IMR-90 (cell line): ENCODE measurements around the gene ABCA6. TPM values are rescaled to one million over a fixed set of nuclear protein-coding genes. Genes with fewer than 3 reads are reported as not detected.

Experiments used
- ATAC-seq: fragments of 200-7000 bp; cut with Tn5 transposase; 2 replicates; pipeline ENCODE4 v1.9.1; 2020; ENCODE audit warnings: low read depth, mild to moderate bottlenecking, moderate library complexity
- BruUV-seq: library from RNA; stranded (reverse); fragments of 400-500 nt; replicated peaks from 2 replicates; lab custom pipeline; 2021; lab: Mats Ljungman, UMichigan
- CTCF ChIA-PET: fragments of 300-600 bp; formaldehyde crosslinking; extraction: SDS; loops from one replicate; lab custom pipeline; 2021; ENCODE audit warnings: antibody characterized with exemption; lab: Yijun Ruan, JAX
- POLR2A ChIA-PET: fragments of 300-600 bp; sonication (Branson Sonifier 250); formaldehyde crosslinking; loops from one replicate; lab custom pipeline; 2022; ENCODE audit warnings: antibody characterized with exemption; ENCODE audit not compliant: unreplicated experiment; lab: Charles Lee
- DNase-seq: peaks from one replicate; pipeline ENCODE4 v3.0.0; 2013
- H2AFZ ChIP-seq: replicated peaks from 2 replicates; pipeline ENCODE3; 2013; ENCODE audit warnings: low read length, mild to moderate bottlenecking; ENCODE audit not compliant: poor library complexity
- H2AK5ac ChIP-seq: 2 replicates; pipeline ENCODE4 v1.6.1; 2013; ENCODE audit warnings: low read depth, low read length, inconsistent platforms
- H2AK9ac ChIP-seq: replicated peaks from 2 replicates; pipeline ENCODE3; 2013; ENCODE audit warnings: mild to moderate bottlenecking, low read depth, low read length, moderate library complexity; ENCODE audit not compliant: poor library complexity
- H2BK120ac ChIP-seq: 2 replicates; pipeline ENCODE4 v1.6.1; 2013; ENCODE audit warnings: low read depth, low read length, inconsistent platforms
- H2BK15ac ChIP-seq: 3 replicates; pipeline ENCODE4 v1.6.1; 2013; ENCODE audit warnings: low read depth, low read length, inconsistent platforms
- H2BK20ac ChIP-seq: 2 replicates; pipeline ENCODE4 v1.6.1; 2013; ENCODE audit warnings: low read depth, mild to moderate bottlenecking, inconsistent platforms, low read length, moderate library complexity
- H2BK5ac ChIP-seq: 2 replicates; pipeline ENCODE4 v1.6.1; 2013; ENCODE audit warnings: mild to moderate bottlenecking, low read depth, low read length, inconsistent platforms; ENCODE audit not compliant: poor library complexity, severe bottlenecking
- H3K14ac ChIP-seq: replicated peaks from 2 replicates; pipeline ENCODE4 v1.6.1; 2013; ENCODE audit warnings: low read depth, low read length, inconsistent platforms
- H3K18ac ChIP-seq: 2 replicates; pipeline ENCODE4 v1.6.1; 2013; ENCODE audit warnings: low read depth, low read length, control low read depth
- H3K23ac ChIP-seq: 2 replicates; pipeline ENCODE4 v1.6.1; 2013; ENCODE audit warnings: low read depth, low read length, inconsistent platforms
- H3K27ac ChIP-seq: 2 replicates; pipeline ENCODE4 v1.5.1; 2013; ENCODE audit warnings: mild to moderate bottlenecking, control low read depth, low read length; ENCODE audit not compliant: insufficient read depth
- H3K27me3 ChIP-seq: 2 replicates; pipeline ENCODE4 v1.6.1; 2013; ENCODE audit warnings: low read length; ENCODE audit not compliant: control insufficient read depth, insufficient read depth
- H3K36me3 ChIP-seq: 2 replicates; pipeline ENCODE4 v1.6.1; 2013; ENCODE audit warnings: low read length, mixed read lengths; ENCODE audit not compliant: control insufficient read depth, insufficient read depth
- H3K4ac ChIP-seq: 2 replicates; pipeline ENCODE4 v1.6.1; 2013; ENCODE audit warnings: low read depth, low read length, inconsistent platforms
- H3K4me1 ChIP-seq: 2 replicates; pipeline ENCODE4 v1.6.1; 2013; ENCODE audit warnings: low read length, mixed read lengths; ENCODE audit not compliant: control insufficient read depth, insufficient read depth
- H3K4me2 ChIP-seq: 2 replicates; pipeline ENCODE4 v1.6.1; 2013; ENCODE audit warnings: low read depth, mild to moderate bottlenecking, control low read depth, low read length, moderate library complexity
- H3K4me3 ChIP-seq: 2 replicates; pipeline ENCODE4 v1.5.1; 2013; ENCODE audit warnings: low read depth, mild to moderate bottlenecking, control low read depth, low read length, moderate library complexity; ENCODE audit not compliant: insufficient read depth
- H3K56ac ChIP-seq: 2 replicates; pipeline ENCODE4 v1.6.1; 2013; ENCODE audit warnings: low read length, inconsistent platforms; ENCODE audit not compliant: insufficient read depth; ENCODE audit errors: extremely low read depth
- H3K79me1 ChIP-seq, 2 experiments: 2 replicates each; pipeline ENCODE4 v1.6.1; 2013; ENCODE audit warnings: low read length in 2 of 2, inconsistent platforms in 1 of 2, low read depth in 1 of 2
- H3K9ac ChIP-seq: 2 replicates; pipeline ENCODE4 v1.6.1; 2013; ENCODE audit warnings: low read depth, low read length, control low read depth
- H3K9me1 ChIP-seq: 2 replicates; pipeline ENCODE4 v1.6.1; 2013; ENCODE audit warnings: low read length, inconsistent platforms; ENCODE audit not compliant: insufficient read depth
- H3K9me3 ChIP-seq: 2 replicates; pipeline ENCODE4 v1.6.1; 2013; ENCODE audit warnings: low read length; ENCODE audit not compliant: control insufficient read depth, insufficient read depth
- H4K20me1 ChIP-seq: 2 replicates; pipeline ENCODE4 v1.6.1; 2013; ENCODE audit warnings: low read length, inconsistent platforms; ENCODE audit not compliant: insufficient read depth
- H4K5ac ChIP-seq: 2 replicates; pipeline ENCODE4 v1.6.1; 2013; ENCODE audit warnings: mild to moderate bottlenecking, low read depth, low read length, control low read depth
- H4K8ac ChIP-seq, 2 experiments: 2 replicates each; pipeline ENCODE4 v1.6.1; 2013; ENCODE audit warnings: low read depth in 2 of 2, low read length in 2 of 2, control low read depth in 1 of 2, inconsistent platforms in 1 of 2
- H4K91ac ChIP-seq: 2 replicates; pipeline ENCODE4 v1.6.1; 2013; ENCODE audit warnings: low read depth, low read length, inconsistent platforms; ENCODE audit not compliant: insufficient read depth
- CEBPB ChIP-seq: IDR thresholded peaks from 2 replicates; pipeline ENCODE4 v1.6.1; 2012; ENCODE audit warnings: low read depth, low read length, improper control_type of control experiment
- CHD1 ChIP-seq: IDR thresholded peaks from 2 replicates; pipeline ENCODE4 v1.6.1; 2012; ENCODE audit warnings: low read depth, low read length, improper control_type of control experiment
- MAFK ChIP-seq: IDR thresholded peaks from 2 replicates; pipeline ENCODE4 v1.6.1; 2012; ENCODE audit warnings: low read depth, low read length, improper control_type of control experiment
- MAZ ChIP-seq: IDR thresholded peaks from 2 replicates; pipeline ENCODE4 v1.6.1; 2012; ENCODE audit warnings: low read depth, mild to moderate bottlenecking, low read length, improper control_type of control experiment, moderate library complexity, borderline replicate concordance
- MXI1 ChIP-seq: IDR thresholded peaks from 2 replicates; pipeline ENCODE4 v1.6.1; 2012; ENCODE audit warnings: low read depth, mild to moderate bottlenecking, low read length, moderate library complexity, borderline replicate concordance
- RAD21 ChIP-seq: IDR thresholded peaks from 2 replicates; pipeline ENCODE4 v1.6.1; 2012; ENCODE audit warnings: low read length, improper control_type of control experiment
- RCOR1 ChIP-seq: IDR thresholded peaks from 2 replicates; pipeline ENCODE4 v1.6.1; 2012; ENCODE audit warnings: mild to moderate bottlenecking, low read length, improper control_type of control experiment; ENCODE audit not compliant: insufficient replicate concordance
- WGBS, 2 experiments: methylation state at CpG; one replicate each; pipeline versions ENCODE4 v1.1.5 to v1.1.7; 2013; ENCODE audit warnings: missing lambda C conversion rate in 2 of 2; ENCODE audit not compliant: insufficient read length in 1 of 2; ENCODE audit errors: extremely low coverage in 2 of 2; 5-methylcytosine and 5-hydroxymethylcytosine counted together
- dilution Hi-C: fragments of 300-500 bp; cut with HindIII; formaldehyde crosslinking; loops from one replicate; pipeline ENCODE4 v1.14.3; 2018; ENCODE audit warnings: low sequenced_read_pairs; ENCODE audit not compliant: unreplicated experiment
- in situ Hi-C: fragments of 300-500 bp; cut with MboI; formaldehyde crosslinking; loops from 3 replicates; pipeline ENCODE4 v1.14.3; 2019; ENCODE audit warnings: low sequenced_read_pairs, inconsistent platforms, mixed read lengths
- intact Hi-C: fragments of 100-400 bp; cut with micrococcal nuclease; formaldehyde crosslinking; loops from 2 replicates; pipeline ENCODE4 v1.10.0; 2022
- polyA plus RNA-seq, 3 experiments: library from polyadenylated mRNA; depleted of rRNA; stranded (reverse); fragments of >200 nt; gene quantifications; 2 replicates each; pipeline ENCODE4 v1.2.3, GENCODE V29; 2012; ENCODE audit warnings: low replicate concordance in 1 of 3
- total RNA-seq: library from RNA; depleted of rRNA; stranded (reverse); fragments of >200 nt; gene quantifications from 2 replicates; pipeline ENCODE4 v1.2.3, GENCODE V29; 2012
- TF ChIP-seq, protein P1 (sequence below): fragments of 150-350 bp; IDR thresholded peaks from 2 replicates; pipeline ENCODE4 v1.6.1; 2016; ENCODE audit warnings: low read depth, mild to moderate bottlenecking, low read length, moderate library complexity, borderline replicate concordance
- TF ChIP-seq, protein P2 (sequence below): fragments of 150-350 bp; IDR thresholded peaks from 2 replicates; pipeline ENCODE4 v1.6.1; 2017; ENCODE audit warnings: mild to moderate bottlenecking, antibody characterized with exemption, low read length, low read depth
- TF ChIP-seq, protein P3 (sequence below): conservative IDR thresholded peaks from 2 replicates; pipeline ENCODE4 v1.5.1; 2012; ENCODE audit warnings: mild to moderate bottlenecking, low read depth, low read length, improper control_type of control experiment

ABCA6 gene
- total and polyA plus RNA-seq, 2 of the 4 experiments (the other 2 are of a cell fraction), result under 0.01 TPM; not detected in 1

DNA sequence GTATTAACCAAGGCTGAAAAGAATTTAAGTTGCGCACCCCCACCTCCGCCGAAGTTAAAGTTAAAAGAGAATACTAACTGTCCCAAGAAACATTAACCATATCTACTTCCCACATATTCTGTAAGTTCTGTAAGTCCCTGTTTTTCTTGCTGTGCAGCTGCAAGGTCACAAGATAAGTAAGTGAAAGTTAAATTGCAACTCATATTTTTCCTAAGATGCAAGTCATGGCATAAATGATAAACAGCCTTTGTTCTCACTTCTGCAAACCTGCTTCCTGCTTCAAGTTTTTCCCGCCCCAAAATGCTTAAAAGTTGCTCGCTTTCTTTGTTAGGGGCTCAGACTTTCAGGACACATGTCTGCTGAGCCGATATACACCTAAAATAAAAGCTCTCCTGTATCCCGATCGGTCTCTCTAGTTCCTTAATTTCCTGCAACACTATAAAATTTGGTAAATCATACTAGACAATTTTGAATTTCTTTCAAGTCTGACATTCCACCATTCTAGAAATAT is 48.4 kb downstream of the ABCA6 start:
- no peak overlapping the region for H3K18ac ChIP-seq
- ChIA-PET CTCF (no interaction called here), POLR2A (no interaction called here)
- H2BK120ac ChIP-seq, result no peak overlapping the region
- no peaks in the 10 kb centered on the region for H4K20me1 ChIP-seq
- no peak overlapping the region for H3K4me2 ChIP-seq
- H4K8ac ChIP-seq, result no peak overlapping the region
- H3K9ac ChIP-seq, result no peak overlapping the region
- H2BK15ac ChIP-seq, result no peak overlapping the region
- no peak overlapping the region for H3K4ac ChIP-seq
- H3K4me1 ChIP-seq, result no peaks in the 10 kb centered on the region
- H3K27me3 ChIP-seq, result no peaks in the 10 kb centered on the region
- TF ChIP-seq, protein P1, sequence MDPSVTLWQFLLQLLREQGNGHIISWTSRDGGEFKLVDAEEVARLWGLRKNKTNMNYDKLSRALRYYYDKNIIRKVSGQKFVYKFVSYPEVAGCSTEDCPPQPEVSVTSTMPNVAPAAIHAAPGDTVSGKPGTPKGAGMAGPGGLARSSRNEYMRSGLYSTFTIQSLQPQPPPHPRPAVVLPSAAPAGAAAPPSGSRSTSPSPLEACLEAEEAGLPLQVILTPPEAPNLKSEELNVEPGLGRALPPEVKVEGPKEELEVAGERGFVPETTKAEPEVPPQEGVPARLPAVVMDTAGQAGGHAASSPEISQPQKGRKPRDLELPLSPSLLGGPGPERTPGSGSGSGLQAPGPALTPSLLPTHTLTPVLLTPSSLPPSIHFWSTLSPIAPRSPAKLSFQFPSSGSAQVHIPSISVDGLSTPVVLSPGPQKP, result no peak
- no peak for TF ChIP-seq CEBPB
- no peak for TF ChIP-seq CHD1
- TF ChIP-seq, protein P2, sequence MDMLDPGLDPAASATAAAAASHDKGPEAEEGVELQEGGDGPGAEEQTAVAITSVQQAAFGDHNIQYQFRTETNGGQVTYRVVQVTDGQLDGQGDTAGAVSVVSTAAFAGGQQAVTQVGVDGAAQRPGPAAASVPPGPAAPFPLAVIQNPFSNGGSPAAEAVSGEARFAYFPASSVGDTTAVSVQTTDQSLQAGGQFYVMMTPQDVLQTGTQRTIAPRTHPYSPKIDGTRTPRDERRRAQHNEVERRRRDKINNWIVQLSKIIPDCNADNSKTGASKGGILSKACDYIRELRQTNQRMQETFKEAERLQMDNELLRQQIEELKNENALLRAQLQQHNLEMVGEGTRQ, result no peak
- TF ChIP-seq, protein P3, sequence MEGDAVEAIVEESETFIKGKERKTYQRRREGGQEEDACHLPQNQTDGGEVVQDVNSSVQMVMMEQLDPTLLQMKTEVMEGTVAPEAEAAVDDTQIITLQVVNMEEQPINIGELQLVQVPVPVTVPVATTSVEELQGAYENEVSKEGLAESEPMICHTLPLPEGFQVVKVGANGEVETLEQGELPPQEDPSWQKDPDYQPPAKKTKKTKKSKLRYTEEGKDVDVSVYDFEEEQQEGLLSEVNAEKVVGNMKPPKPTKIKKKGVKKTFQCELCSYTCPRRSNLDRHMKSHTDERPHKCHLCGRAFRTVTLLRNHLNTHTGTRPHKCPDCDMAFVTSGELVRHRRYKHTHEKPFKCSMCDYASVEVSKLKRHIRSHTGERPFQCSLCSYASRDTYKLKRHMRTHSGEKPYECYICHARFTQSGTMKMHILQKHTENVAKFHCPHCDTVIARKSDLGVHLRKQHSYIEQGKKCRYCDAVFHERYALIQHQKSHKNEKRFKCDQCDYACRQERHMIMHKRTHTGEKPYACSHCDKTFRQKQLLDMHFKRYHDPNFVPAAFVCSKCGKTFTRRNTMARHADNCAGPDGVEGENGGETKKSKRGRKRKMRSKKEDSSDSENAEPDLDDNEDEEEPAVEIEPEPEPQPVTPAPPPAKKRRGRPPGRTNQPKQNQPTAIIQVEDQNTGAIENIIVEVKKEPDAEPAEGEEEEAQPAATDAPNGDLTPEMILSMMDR, result no peak
- no peak for TF ChIP-seq RCOR1
- no peak for TF ChIP-seq RAD21
- TF ChIP-seq MAZ, result no peak
- TF ChIP-seq MXI1, result no peak
- TF ChIP-seq MAFK, result no peak
- dilution Hi-C loops, result no loop called here
- no peak overlapping the region for H3K56ac ChIP-seq
- no TSS peak for BruUV-seq
- H3K36me3 ChIP-seq, result no peaks in the 10 kb centered on the region
- no peak overlapping the region for H2AK5ac ChIP-seq
- no peak overlapping the region for H2AFZ ChIP-seq
- intact Hi-C loops, result no loop called here
- DNase-seq (no peak), ATAC-seq (no peak)
- no peak overlapping the region for H2BK5ac ChIP-seq
- no peak overlapping the region for H4K5ac ChIP-seq
- H2AK9ac ChIP-seq, result no peak overlapping the region
- H3K79me1 ChIP-seq, result no peaks in the 10 kb centered on the region
- no peak overlapping the region for H2BK20ac ChIP-seq
- no peak overlapping the region for H3K23ac ChIP-seq
- H3K9me1 ChIP-seq, result no peaks in the 10 kb centered on the region
- in situ Hi-C loops, result no loop called here
- no peak overlapping the region for H3K27ac ChIP-seq
- WGBS, 2 experiments, result 31% methylated on average over 2 of the region's 8 CpGs; no CpG with 5 or more reads in 1 of the 2 experiments
- H3K14ac ChIP-seq, result no peak overlapping the region
- no peak overlapping the region for H3K4me3 ChIP-seq
- H4K91ac ChIP-seq, result no peak overlapping the region
- no peaks in the 10 kb centered on the region for H3K9me3 ChIP-seq
